ENCODE results near the gene MAP1A.

Gene MAP1A

DNA sequence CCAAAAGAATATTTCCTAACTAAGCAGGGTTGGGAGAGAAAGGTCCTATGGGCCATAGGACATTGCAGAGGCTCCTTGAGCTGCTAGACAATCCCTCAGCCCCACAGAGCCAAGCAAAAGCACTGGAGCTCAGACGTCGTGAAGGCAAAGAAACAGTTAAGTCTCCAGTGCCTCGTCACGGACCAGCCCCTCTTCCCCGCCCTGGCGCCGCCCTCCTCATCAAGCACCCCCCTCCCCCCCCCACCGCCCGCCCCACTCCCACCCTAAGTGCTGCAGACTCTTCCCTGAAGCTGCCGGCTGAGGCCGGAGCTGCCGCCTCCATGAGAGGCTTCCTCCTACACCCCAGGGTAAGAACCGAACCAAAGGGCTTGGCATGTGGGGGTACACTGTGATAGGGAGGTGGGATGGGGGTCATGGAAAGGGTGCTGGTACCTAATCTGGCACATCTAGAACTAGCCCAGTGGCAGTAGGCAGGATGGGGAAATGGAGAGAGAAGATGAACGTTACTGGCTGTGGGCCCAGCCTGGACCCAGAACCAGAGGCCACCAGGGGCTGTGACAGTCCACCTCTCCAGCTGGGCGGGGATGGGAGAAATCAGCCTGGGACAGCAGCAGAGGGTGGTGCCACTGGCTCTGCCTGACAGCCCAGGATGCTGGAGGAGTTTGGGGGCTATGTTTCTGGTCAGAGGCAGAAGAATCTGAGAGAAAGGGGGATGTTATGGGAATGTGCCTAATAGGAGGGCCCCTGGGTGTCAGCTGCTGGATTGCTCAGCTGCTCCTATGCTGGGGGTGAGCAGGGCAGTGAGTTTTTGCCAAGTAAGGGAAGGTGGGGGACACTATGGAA, at the start of gene MAP1A:
TSS of gene MAP1A (plus strand) at position 255 of the 843 bp plus-strand sequence. CDS start 3,866 bp downstream, outside the sequence.
- H3K4me1 ChIP-seq (ENCODE audit: control insufficient read depth, low read length), result peaks cover 22% of the 10 kb centered on the region
- no peaks in the 10 kb centered on the region for H3K9me2 ChIP-seq (replicated peaks; ENCODE audit: control insufficient read depth, low read length)
- no peaks in the 10 kb centered on the region for H3K36me3 ChIP-seq (ENCODE audit: control insufficient read depth, low read length)
- peak within 1 kb of the TSS; percentile 50 for H3K4me2 ChIP-seq (ENCODE audit: low read length)
- H3K4me3 ChIP-seq (ENCODE audit: low read length), result peak within 1 kb of the TSS; percentile 64
- H3K27me3 ChIP-seq (ENCODE audit: control insufficient read depth, low read length), result peaks cover 19% of the 10 kb centered on the region
- H3K27ac ChIP-seq (ENCODE audit: low read depth, low read length), result no peak within 1 kb of the TSS
- no peaks in the 10 kb centered on the region for H3K79me2 ChIP-seq (ENCODE audit: control insufficient read depth, low read length)
- no peaks in the 10 kb centered on the region for H3F3A ChIP-seq (ENCODE audit: control insufficient read depth, insufficient read depth)
- H3K9me3 ChIP-seq (ENCODE audit: control insufficient read depth, insufficient read depth, low read length), result no peaks in the 10 kb centered on the region
- no peaks in the 10 kb centered on the region for H4K20me1 ChIP-seq (ENCODE audit: control insufficient read depth, insufficient read depth, low read depth, low read length)
- no peak for TF ChIP-seq EZH2phosphoT487 (IDR thresholded peaks at IDR 0.05; ENCODE audit: borderline replicate concordance, low read length)
- TF ChIP-seq, protein P1, sequence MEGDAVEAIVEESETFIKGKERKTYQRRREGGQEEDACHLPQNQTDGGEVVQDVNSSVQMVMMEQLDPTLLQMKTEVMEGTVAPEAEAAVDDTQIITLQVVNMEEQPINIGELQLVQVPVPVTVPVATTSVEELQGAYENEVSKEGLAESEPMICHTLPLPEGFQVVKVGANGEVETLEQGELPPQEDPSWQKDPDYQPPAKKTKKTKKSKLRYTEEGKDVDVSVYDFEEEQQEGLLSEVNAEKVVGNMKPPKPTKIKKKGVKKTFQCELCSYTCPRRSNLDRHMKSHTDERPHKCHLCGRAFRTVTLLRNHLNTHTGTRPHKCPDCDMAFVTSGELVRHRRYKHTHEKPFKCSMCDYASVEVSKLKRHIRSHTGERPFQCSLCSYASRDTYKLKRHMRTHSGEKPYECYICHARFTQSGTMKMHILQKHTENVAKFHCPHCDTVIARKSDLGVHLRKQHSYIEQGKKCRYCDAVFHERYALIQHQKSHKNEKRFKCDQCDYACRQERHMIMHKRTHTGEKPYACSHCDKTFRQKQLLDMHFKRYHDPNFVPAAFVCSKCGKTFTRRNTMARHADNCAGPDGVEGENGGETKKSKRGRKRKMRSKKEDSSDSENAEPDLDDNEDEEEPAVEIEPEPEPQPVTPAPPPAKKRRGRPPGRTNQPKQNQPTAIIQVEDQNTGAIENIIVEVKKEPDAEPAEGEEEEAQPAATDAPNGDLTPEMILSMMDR (IDR thresholded peaks at IDR 0.05; ENCODE audit: low read depth, low read length, poor library complexity, severe bottlenecking), result no peak

DNA sequence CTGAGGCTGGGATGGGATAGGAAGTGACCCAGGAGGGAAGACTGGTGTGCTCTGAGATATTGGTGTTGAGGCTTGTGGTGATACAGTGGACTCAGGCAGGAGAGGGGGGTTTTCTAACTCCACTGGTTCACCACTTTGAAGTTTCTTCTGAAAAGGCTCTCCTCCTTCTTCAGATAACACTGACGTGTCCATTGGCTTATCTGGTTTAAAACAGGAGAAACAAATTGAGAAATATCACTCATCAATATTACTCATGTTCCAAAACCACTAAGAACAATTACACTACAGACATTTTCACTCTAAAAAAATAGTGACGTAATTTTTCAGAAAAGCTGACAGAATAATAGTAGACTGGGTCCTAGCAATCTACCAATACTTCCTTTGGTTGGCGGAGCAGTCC, 47.5 kb upstream of the MAP1A start:
- no peaks in the 10 kb centered on the region for H3F3A ChIP-seq (ENCODE audit: control insufficient read depth, insufficient read depth)
- no peak overlapping the region for H3K4me3 ChIP-seq (ENCODE audit: low read length)
- TF ChIP-seq EZH2phosphoT487 (IDR thresholded peaks at IDR 0.05; ENCODE audit: borderline replicate concordance, low read length), result no peak
- TF ChIP-seq, protein P1 (IDR thresholded peaks at IDR 0.05; ENCODE audit: low read depth, low read length, poor library complexity, severe bottlenecking), result no peak
- no peaks in the 10 kb centered on the region for H3K79me2 ChIP-seq (ENCODE audit: control insufficient read depth, low read length)
- H4K20me1 ChIP-seq (ENCODE audit: control insufficient read depth, insufficient read depth, low read depth, low read length), result no peaks in the 10 kb centered on the region
- H3K27me3 ChIP-seq (ENCODE audit: control insufficient read depth, low read length), result no peaks in the 10 kb centered on the region
- H3K9me3 ChIP-seq (ENCODE audit: control insufficient read depth, insufficient read depth, low read length), result no peaks in the 10 kb centered on the region
- no peak overlapping the region for H3K4me2 ChIP-seq (ENCODE audit: low read length)
- peaks cover 42% of the 10 kb centered on the region for H3K36me3 ChIP-seq (ENCODE audit: control insufficient read depth, low read length)
- no peaks in the 10 kb centered on the region for H3K4me1 ChIP-seq (ENCODE audit: control insufficient read depth, low read length)
- no peaks in the 10 kb centered on the region for H3K9me2 ChIP-seq (replicated peaks; ENCODE audit: control insufficient read depth, low read length)
- no peak overlapping the region for H3K27ac ChIP-seq (ENCODE audit: low read depth, low read length)

DNA sequence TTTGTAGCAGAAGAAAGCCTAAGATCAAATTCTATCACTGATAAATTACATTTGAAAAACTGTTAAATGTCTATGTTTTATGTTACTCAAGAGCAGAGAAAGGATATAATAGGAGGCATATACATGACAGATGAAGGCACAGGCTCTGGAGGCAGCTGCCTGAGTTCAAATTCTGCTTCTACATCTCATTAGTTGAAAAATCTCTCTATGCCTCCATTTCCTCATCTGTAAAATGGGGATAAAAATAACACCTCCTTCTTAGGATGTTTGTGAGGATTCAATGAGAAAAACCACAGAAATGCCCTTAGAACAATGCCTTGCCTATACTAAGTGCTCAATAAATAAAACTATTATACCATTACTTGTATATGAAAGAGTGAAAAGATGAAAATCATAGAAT, 45.4 kb upstream of the MAP1A start:
- Histone ChIP-seq H3F3A (ENCODE audit: control insufficient read depth, insufficient read depth) (0 out of 2 replicates have a peak, but pooled peaks cover 3% of the 10 kb centered on the region), H3K27ac (ENCODE audit: low read depth, low read length) (no peak overlapping the region), H3K4me3 (ENCODE audit: low read length) (no peak overlapping the region), H3K4me1 (ENCODE audit: control insufficient read depth, low read length) (no peaks in the 10 kb centered on the region), H4K20me1 (ENCODE audit: control insufficient read depth, insufficient read depth, low read depth, low read length) (no peaks in the 10 kb centered on the region), H3K9me2 (replicated peaks; ENCODE audit: control insufficient read depth, low read length) (no peaks in the 10 kb centered on the region), H3K79me2 (ENCODE audit: control insufficient read depth, low read length) (no peaks in the 10 kb centered on the region), H3K4me2 (ENCODE audit: low read length) (no peak overlapping the region), H3K9me3 (ENCODE audit: control insufficient read depth, insufficient read depth, low read length) (no peaks in the 10 kb centered on the region), H3K27me3 (ENCODE audit: control insufficient read depth, low read length) (no peaks in the 10 kb centered on the region), H3K36me3 (ENCODE audit: control insufficient read depth, low read length) (peaks cover 56% of the 10 kb centered on the region)
- TF ChIP-seq EZH2phosphoT487 (IDR thresholded peaks at IDR 0.05; ENCODE audit: borderline replicate concordance, low read length), result no peak
- TF ChIP-seq, protein P1 (IDR thresholded peaks at IDR 0.05; ENCODE audit: low read depth, low read length, poor library complexity, severe bottlenecking), result no peak

Data from DOHH2 (cell line).